ENCODE data around the gene DPP4.

- TF ChIP-seq CTCF (IDR thresholded peaks at IDR 0.05; ENCODE audit: poor library complexity, severe bottlenecking) (no peak), SMC3 (conservative IDR thresholded peaks at IDR 0.05; ENCODE audit: poor library complexity) (no peak), EZH2 (IDR thresholded peaks at IDR 0.05; ENCODE audit: borderline replicate concordance, insufficient read depth, low read length, poor library complexity, severe bottlenecking) (no peak), RAD21 (conservative IDR thresholded peaks at IDR 0.05) (no peak), POLR2AphosphoS5 (IDR thresholded peaks at IDR 0.05) (no peak)
These were observed 118.8 kb downstream of the DPP4 start for GRCh38 chr2:161955211-161955610.

All from neural cell (in vitro differentiated cells).